ENCODE data around the gene PHYKPL. TPM values are rescaled to one million over a fixed set of nuclear protein-coding genes. Genes with fewer than 3 reads are reported as not detected.

The PHYKPL gene
- total RNA-seq, 2 donors from 2014 or later = 133 to 191 TPM

DNA sequence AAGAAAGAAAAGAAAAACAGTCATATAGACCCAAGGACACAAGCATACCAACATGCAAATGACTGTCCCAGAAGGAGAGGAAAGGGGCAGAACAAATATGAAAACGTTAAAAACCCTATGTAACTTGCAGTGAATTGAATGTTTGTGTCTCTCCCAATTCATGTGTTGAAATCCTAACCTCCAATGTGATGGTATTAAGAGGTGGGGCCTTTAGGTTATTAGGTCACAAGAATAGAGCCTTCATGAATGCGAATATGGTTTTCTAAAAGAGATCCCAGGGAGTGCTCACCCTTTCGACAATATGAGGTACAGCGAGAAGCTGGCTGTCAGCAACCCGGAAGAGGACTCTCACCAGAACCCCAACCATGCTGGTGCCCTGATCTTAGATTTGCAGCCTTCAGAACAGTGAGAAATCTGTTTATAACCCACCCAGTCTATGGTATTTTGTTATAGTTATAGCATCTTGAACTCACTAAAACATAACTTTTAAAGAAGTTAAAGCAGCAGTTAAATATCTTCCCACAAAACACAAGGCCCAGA is 14.3 kb downstream of the PHYKPL start:
- Mint-ChIP-seq H3K4me1 (ENCODE audit: low read depth in 2 of 2) (peaks cover 23 to 29% of the 10 kb centered on the region in 2 donors), H3K27me3 (no peaks in the 10 kb centered on the region), H3K27ac (peak overlapping the region in 1 of 2 donors; percentile 70), H3K4me3 (no peak overlapping the region), H3K9me3 (no peaks in the 10 kb centered on the region), H3K36me3 (peaks cover 22% of the 10 kb centered on the region)
- ATAC-seq (no peak), DNase-seq (ENCODE audit: low spot score) (no peak)

DNA sequence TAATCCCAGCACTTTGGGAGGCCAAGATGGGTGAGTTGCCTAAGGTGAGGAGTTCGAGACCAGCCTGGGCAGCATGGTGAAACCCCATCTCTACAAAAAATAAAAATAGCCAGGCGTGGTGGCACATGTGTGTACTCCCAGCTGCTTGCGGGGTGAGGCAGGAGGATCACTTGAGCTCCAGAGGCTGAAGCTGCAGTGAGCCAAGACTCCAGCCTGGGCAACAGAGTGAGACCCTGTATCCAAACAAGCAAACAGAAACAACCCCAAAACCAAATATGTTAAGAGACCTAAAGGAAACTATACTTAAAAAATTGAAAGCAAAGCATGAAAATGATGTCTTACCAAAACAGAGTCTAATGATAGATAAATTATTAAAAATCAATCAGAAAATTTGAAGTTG is 15.8 kb downstream of the PHYKPL start:
- no peak overlapping the region for H3K4me3 Mint-ChIP-seq
- no peaks in the 10 kb centered on the region for H3K9me3 Mint-ChIP-seq
- DNase-seq (ENCODE audit: low spot score) (no peak), ATAC-seq (no peak)
- no peaks in the 10 kb centered on the region for H3K27me3 Mint-ChIP-seq
- peak overlapping the region in 1 of 2 donors; percentile 18 for H3K27ac Mint-ChIP-seq
- peaks cover 20 to 21% of the 10 kb centered on the region in 2 donors for H3K4me1 Mint-ChIP-seq (ENCODE audit: low read depth in 2 of 2)
- peaks cover 22% of the 10 kb centered on the region for H3K36me3 Mint-ChIP-seq

DNA sequence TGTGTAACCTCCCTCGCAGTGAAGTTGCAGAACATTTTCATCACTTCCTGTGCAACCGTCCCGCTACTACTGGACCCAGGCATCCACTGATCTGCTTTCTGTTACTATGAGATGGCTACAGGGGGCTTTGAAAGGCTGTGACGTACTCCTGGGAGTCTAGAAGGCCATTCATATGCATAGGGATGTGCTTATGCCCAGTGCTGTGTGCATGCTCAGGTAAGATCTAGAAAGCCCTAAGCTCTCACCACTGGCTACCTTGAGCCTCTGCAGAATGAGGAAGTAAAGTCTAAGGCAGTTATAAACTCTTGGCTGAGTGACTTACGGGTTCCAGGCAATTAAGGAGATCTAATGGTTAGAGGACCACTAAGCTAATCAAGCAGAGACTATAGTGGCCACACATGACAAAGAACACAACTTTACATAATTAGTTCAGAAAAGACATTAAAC is 16.5 kb downstream of the PHYKPL start:
- ATAC-seq = no peak
- Mint-ChIP-seq H3K36me3 (peaks cover 22% of the 10 kb centered on the region), H3K27me3 (no peaks in the 10 kb centered on the region), H3K27ac (peak overlapping the region; percentile 8 to 18), H3K4me3 (no peak overlapping the region), H3K9me3 (no peaks in the 10 kb centered on the region), H3K4me1 (ENCODE audit: low read depth in 2 of 2) (peaks cover 13 to 14% of the 10 kb centered on the region in 2 donors)
- DNase-seq (ENCODE audit: low spot score) = no peak

DNA sequence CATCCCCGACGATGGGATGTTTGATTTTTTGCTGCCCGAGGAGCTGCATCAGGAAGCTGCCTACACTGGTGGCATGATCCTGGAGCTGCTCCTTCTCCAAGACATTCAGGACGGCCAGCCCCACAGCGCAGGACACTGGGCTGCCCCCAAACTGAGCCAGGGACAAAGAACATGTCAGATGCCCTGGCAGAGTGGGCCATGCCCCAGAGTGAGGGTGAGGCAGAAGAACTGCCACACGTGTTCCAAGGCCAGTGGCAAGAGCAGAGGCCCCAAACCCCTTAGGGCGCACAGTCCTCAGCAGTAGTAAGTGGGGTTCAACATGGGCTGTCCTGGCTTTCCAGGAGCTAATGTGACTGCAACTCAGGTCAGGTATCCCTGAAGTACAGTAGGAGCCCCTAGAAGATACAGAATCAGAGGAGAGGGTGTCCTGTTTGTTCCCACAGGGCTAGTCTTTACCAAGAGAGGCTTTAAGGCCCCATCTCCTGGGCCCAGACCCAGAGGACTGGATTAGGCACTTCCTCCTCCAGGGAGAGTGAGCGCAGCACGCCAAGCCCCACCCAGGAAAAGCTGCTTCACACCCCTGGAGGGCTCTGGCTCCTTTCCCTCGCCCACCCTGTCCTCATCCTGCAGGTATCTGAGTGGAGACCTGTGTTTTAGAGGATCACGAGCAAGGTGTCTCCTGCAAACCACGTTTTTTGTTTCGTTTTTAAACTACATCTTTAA is 17.2 kb downstream of the PHYKPL start:
- Mint-ChIP-seq H3K27ac (peak overlapping the region; percentile 49 to 70), H3K9me3 (no peaks in the 10 kb centered on the region), H3K27me3 (no peaks in the 10 kb centered on the region), H3K36me3 (peaks cover 22% of the 10 kb centered on the region), H3K4me1 (ENCODE audit: low read depth in 2 of 2) (peaks cover 7 to 14% of the 10 kb centered on the region in 2 donors), H3K4me3 (no peak overlapping the region)
- no peak for DNase-seq (ENCODE audit: low spot score)
- peak in 1 of 2 donors; percentile 21 for ATAC-seq

DNA sequence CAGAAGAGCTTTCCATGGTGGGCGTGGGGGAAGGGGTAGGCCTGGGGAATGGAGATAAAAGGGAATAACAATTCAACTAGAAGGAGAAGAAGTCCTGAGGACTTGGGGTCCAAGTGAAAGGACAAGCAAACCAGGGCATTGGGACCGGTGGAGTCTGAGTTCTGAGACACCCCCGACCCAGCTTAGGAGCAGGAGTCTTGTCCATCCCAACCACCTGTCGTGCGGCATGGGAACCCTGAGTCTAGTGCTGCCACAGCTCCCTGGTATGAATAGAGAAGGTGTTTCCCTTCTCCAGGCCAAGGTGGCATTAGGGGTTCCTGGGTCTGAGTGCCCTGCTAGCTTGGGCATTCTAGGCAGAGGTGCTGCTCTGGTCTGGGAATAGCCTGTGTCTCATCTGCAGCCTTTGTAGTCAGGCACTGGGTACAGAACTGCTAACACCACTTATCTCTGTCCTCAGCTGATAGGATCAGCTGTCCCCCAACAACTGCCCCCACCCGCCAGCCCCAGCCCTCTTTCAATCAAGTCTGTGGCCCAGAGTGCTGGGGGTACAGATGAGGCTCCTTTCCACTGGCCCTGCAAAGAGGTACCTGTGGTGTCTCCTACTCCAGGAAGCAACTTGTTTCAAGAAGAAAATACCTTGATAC is 18.3 kb downstream of the PHYKPL start:
- peaks cover 27% of the 10 kb centered on the region for H3K36me3 Mint-ChIP-seq
- H3K27ac Mint-ChIP-seq = peak overlapping the region; percentile 62 to 70
- H3K27me3 Mint-ChIP-seq = no peaks in the 10 kb centered on the region
- no peaks in the 10 kb centered on the region for H3K9me3 Mint-ChIP-seq
- peaks cover 15 to 21% of the 10 kb centered on the region in 2 donors for H3K4me1 Mint-ChIP-seq (ENCODE audit: low read depth in 2 of 2)
- DNase-seq (ENCODE audit: low spot score) (no peak), ATAC-seq (peak; percentile 3 to 12)
- H3K4me3 Mint-ChIP-seq = no peak overlapping the region

DNA sequence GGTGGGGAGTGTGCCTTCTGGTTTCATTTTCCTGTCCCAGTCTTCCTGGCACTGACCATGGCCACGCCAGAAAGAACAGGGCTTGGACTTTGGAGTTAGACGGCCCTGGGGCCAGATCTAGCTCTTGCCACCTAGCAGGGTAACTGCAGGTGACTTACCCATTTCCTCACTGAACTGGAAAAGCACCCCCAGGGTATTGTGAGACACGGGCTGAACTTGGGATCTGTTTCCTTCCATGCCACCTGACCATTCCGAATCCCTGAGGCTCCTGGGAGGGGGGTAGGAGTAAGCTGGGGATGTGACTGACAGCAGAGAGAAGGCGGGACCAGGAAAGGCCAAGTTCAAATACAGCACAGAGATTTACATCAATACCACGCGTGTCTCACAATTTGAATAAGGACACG is 18.9 kb downstream of the PHYKPL start:
- Mint-ChIP-seq H3K36me3 (peaks cover 26% of the 10 kb centered on the region), H3K9me3 (no peaks in the 10 kb centered on the region), H3K27me3 (no peaks in the 10 kb centered on the region), H3K4me3 (no peak overlapping the region), H3K4me1 (ENCODE audit: low read depth in 2 of 2) (peaks cover 19 to 25% of the 10 kb centered on the region in 2 donors), H3K27ac (peak overlapping the region; percentile 62 to 65)
- DNase-seq (ENCODE audit: low spot score) (no peak), ATAC-seq (no peak)

DNA sequence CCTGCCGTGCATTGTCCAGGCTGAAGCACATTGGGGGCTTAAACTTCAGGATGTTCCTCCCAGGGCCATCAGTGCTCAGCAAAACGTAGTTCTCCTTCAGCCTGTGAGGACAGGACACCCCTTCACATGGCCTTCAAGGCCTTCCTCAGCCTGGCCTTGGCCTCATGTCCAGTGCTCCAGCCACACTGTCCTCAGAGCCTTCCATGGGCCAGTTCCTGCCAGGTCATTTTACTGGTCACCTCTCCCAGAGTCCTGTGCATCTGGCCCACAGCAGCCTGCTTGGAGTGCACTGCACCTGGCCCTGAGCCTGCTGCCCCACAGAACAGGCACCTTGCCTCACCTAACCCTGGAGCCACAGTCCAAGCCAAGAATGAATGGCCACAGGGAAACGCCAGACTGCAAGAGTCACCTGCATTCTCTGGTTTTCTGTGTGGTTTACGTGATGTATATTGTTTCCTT is 19.6 kb downstream of the PHYKPL start:
- peak overlapping the region; percentile 62 to 65 for H3K27ac Mint-ChIP-seq
- ATAC-seq (no peak), DNase-seq (ENCODE audit: low spot score) (no peak)
- peaks cover 24% of the 10 kb centered on the region for H3K36me3 Mint-ChIP-seq
- H3K27me3 Mint-ChIP-seq = no peaks in the 10 kb centered on the region
- no peak overlapping the region for H3K4me3 Mint-ChIP-seq
- peaks cover 22 to 28% of the 10 kb centered on the region in 2 donors for H3K4me1 Mint-ChIP-seq (ENCODE audit: low read depth in 2 of 2)
- H3K9me3 Mint-ChIP-seq = no peaks in the 10 kb centered on the region

DNA sequence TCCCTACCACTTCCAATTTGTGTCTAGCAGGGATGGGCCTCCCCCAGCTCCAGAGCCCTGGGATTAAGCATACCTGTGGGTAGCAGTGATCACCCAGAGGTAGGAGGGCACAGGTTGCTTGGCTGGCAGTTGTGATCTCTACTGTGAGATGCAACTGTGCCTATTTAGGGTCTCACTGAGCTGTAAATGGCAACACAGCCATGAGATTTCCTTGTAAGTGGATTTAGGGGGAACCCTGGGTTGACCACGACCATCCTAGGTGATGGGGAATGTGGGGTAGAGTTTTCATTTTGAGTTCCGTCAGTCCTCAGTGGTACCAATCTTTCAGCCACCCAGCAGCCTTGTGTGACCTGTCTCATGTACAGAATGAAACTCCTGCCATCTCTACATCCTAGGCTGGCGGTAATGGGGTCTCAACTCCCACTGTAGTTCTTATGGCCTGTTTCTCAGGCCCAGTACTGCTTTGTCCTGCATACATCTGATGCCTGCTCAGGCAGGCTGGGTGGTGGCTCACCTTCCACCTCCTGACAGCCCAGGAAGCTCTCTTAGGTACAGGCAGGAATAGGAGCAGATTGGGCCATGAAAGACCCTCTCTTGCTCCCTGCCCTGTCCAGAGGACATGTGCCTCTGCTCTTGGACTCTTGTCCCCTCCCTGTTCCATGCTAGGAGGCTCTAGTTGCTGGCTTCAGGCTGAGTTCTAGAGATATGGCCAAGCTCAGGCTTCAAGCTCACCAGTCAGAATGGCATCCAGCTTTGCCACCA is 20.2 kb downstream of the PHYKPL start:
- Mint-ChIP-seq H3K4me3 (no peak overlapping the region), H3K36me3 (peaks cover 28% of the 10 kb centered on the region), H3K27me3 (no peaks in the 10 kb centered on the region), H3K27ac (peak overlapping the region; percentile 14 to 65), H3K9me3 (no peaks in the 10 kb centered on the region), H3K4me1 (ENCODE audit: low read depth in 2 of 2) (peaks cover 26 to 34% of the 10 kb centered on the region in 2 donors)
- ATAC-seq (peak in 1 of 2 donors; percentile 15), DNase-seq (ENCODE audit: low spot score) (no peak)

DNA sequence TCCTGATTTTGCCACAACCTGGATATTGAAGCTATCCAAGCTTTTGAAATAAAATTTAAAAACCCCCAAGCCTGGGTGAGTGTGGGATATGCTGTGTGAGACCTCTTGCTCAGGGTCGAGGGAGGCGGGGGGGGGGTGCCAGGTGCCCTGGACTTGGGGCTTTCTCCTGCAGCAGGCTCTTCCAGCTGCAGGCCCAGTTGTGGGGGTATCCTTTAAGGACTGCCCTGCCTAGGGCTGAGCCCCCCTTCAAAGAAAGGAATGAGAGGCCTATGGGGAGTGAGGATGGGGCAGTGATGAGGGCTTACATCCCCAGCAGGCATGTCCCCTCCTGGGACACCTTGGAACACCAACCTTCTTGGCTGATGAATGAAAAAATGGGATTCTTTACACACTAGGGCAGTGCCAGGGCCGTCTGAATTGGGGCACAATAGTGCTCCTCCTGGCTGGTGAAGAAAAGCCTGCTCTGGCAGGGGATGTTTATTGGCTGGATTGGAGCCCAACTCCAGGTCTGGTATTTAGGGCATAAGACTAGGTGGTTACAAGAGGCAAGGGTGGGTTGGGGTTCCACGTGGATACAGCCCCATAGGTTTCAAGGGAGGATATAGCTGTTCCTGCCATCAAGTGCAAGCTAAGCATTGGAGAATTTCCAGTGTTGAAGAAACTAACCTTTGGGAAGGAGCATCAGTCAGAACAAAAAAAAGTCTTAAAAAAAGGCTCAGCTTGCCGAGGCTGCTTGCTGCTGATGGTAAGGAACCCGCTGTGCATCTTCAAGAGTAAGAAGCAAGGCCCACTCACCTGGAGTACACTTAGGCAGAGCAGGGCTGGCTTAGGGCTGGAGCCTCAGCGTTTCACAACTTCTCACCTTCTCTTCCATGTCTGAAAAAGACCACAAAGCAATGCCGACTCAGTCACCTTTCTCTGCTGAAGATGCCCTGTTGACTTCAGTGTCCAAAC is 21.2 kb downstream of the PHYKPL start:
- no peaks in the 10 kb centered on the region for H3K9me3 Mint-ChIP-seq

DNA sequence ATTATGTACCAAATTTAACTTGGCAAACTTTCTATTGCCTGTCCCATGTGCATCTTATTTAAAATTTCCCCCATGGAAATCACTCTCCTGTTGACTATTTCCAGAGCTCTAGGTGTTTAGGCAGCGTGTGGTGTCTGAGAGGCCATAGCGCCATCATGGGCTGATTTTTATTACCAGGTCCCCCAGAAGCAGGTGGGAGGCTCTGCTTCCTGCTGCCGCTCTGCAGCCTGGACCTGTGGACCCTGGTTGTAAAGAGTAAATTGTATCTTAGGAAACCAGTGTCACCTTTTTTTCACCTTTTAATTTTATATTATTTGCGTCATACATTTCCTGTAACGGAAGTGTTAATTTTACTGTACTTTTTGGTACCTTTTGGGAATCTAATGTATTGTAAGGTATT is 21.9 kb downstream of the PHYKPL start:
- H3K27me3 Mint-ChIP-seq = no peaks in the 10 kb centered on the region
- H3K4me3 Mint-ChIP-seq = no peak overlapping the region
- H3K36me3 Mint-ChIP-seq = peaks cover 32% of the 10 kb centered on the region
- no peaks in the 10 kb centered on the region for H3K9me3 Mint-ChIP-seq
- ATAC-seq (no peak), DNase-seq (ENCODE audit: low spot score) (no peak)
- H3K4me1 Mint-ChIP-seq (ENCODE audit: low read depth in 2 of 2) = peaks cover 37 to 45% of the 10 kb centered on the region in 2 donors
- H3K27ac Mint-ChIP-seq = peak overlapping the region in 1 of 2 donors; percentile 14

More for the DNA sequence above, 21.2 kb downstream of the PHYKPL start:
- no peaks in the 10 kb centered on the region for H3K27me3 Mint-ChIP-seq
- no peak overlapping the region for H3K4me3 Mint-ChIP-seq
- ATAC-seq = no peak
- peak overlapping the region; percentile 14 to 48 for H3K27ac Mint-ChIP-seq
- H3K36me3 Mint-ChIP-seq = peaks cover 29% of the 10 kb centered on the region
- H3K4me1 Mint-ChIP-seq (ENCODE audit: low read depth in 2 of 2) = peaks cover 34 to 43% of the 10 kb centered on the region in 2 donors
- DNase-seq (ENCODE audit: low spot score) = no peak

DNA sequence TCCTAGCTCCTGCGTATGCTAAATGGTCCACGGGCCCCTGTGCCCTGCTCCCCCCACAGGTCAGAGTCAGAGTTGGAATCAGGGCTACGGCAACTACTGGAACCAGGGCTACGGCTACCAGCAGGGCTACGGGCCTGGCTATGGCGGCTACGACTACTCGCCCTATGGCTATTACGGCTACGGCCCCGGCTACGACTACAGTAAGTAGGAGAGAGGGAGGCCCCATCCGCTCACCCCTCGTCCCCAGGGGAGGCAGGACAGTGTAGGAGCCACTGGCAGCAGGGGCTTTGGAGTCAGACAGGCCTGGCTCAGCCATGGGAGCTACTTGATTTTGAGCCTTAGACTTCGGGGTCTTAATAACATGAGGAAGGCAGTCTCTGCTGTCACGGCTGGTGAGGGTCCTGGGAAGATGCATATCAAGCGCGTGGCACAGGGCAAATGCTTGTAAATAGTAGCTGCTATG is 22.5 kb downstream of the PHYKPL start:
- no peak for DNase-seq (ENCODE audit: low spot score)
- Mint-ChIP-seq H3K4me1 (ENCODE audit: low read depth in 2 of 2) (peaks cover 39 to 49% of the 10 kb centered on the region in 2 donors), H3K36me3 (peaks cover 35% of the 10 kb centered on the region), H3K4me3 (no peak overlapping the region), H3K9me3 (no peaks in the 10 kb centered on the region), H3K27ac (peak overlapping the region; percentile 16 to 78), H3K27me3 (no peaks in the 10 kb centered on the region)
- no peak for ATAC-seq

DNA sequence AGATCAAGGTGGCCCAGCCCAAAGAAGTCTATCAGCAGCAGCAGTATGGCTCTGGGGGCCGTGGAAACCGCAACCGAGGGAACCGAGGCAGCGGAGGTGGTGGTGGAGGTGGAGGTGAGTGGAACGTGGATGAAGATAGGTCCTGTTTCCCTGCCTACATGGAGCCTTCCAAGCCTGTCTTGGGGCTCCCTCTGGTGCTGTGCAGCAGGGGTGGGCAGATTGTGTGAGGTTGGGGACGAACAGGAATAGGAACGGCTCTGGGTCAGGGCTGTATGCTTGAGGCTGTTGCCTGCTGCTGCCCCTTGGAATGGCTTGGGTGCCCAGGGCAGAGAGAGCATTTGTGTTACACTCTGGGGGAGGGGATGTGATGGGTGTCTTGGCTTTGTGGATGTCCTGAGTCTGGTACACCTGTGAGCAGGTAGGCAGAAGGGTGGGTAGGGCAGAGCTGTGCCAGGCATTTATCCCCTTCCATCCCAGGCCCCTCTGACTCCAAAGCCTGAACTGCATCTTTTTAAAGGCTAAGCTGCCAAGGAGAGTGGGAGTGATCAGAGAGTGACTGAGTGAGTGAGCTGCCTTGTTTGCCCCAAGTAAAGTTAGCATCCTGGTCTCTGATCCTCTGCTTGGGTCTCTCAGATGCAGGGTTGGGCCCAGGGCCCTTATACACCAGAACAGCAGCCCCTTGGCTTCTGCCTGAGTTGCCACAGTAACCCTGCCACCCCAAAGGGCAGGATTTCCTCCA is 23.1 kb downstream of the PHYKPL start:
- no peak for ATAC-seq
- H3K27me3 Mint-ChIP-seq = no peaks in the 10 kb centered on the region
- H3K36me3 Mint-ChIP-seq = peaks cover 35% of the 10 kb centered on the region
- DNase-seq (ENCODE audit: low spot score) = no peak
- H3K9me3 Mint-ChIP-seq = no peaks in the 10 kb centered on the region
- H3K4me1 Mint-ChIP-seq (ENCODE audit: low read depth in 2 of 2) = peaks cover 39 to 49% of the 10 kb centered on the region in 2 donors
- peak overlapping the region; percentile 16 to 78 for H3K27ac Mint-ChIP-seq
- no peak overlapping the region for H3K4me3 Mint-ChIP-seq
